ENCODE measurements around the gene FKBP1A. TPM values are rescaled to one million over a fixed set of nuclear protein-coding genes. Genes with fewer than 3 reads are reported as not detected.

Gene FKBP1A
- total RNA-seq, 1 donor from 2014 or later = 952 TPM

- Mint-ChIP-seq H3K36me3 (ENCODE audit: low read depth, unreplicated experiment) (peaks cover 55% of the 10 kb centered on the region), H3K4me1 (ENCODE audit: unreplicated experiment) (peaks cover 78% of the 10 kb centered on the region), H3K4me3 (ENCODE audit: unreplicated experiment) (no peak overlapping the region), H3K9me3 (ENCODE audit: unreplicated experiment) (no peaks in the 10 kb centered on the region), H3K27me3 (ENCODE audit: unreplicated experiment) (peaks cover 7% of the 10 kb centered on the region), H3K27ac (ENCODE audit: unreplicated experiment) (peak overlapping the region; percentile 98)
- TF ChIP-seq, protein P1, sequence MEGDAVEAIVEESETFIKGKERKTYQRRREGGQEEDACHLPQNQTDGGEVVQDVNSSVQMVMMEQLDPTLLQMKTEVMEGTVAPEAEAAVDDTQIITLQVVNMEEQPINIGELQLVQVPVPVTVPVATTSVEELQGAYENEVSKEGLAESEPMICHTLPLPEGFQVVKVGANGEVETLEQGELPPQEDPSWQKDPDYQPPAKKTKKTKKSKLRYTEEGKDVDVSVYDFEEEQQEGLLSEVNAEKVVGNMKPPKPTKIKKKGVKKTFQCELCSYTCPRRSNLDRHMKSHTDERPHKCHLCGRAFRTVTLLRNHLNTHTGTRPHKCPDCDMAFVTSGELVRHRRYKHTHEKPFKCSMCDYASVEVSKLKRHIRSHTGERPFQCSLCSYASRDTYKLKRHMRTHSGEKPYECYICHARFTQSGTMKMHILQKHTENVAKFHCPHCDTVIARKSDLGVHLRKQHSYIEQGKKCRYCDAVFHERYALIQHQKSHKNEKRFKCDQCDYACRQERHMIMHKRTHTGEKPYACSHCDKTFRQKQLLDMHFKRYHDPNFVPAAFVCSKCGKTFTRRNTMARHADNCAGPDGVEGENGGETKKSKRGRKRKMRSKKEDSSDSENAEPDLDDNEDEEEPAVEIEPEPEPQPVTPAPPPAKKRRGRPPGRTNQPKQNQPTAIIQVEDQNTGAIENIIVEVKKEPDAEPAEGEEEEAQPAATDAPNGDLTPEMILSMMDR (IDR thresholded peaks at IDR 0.05; ENCODE audit: unreplicated experiment) = no peak
- no peak for DNase-seq (ENCODE audit: low spot score)
Observed at GRCh38 chr20:1373036-1373435, 19.8 kb downstream of the FKBP1A start.

DNA sequence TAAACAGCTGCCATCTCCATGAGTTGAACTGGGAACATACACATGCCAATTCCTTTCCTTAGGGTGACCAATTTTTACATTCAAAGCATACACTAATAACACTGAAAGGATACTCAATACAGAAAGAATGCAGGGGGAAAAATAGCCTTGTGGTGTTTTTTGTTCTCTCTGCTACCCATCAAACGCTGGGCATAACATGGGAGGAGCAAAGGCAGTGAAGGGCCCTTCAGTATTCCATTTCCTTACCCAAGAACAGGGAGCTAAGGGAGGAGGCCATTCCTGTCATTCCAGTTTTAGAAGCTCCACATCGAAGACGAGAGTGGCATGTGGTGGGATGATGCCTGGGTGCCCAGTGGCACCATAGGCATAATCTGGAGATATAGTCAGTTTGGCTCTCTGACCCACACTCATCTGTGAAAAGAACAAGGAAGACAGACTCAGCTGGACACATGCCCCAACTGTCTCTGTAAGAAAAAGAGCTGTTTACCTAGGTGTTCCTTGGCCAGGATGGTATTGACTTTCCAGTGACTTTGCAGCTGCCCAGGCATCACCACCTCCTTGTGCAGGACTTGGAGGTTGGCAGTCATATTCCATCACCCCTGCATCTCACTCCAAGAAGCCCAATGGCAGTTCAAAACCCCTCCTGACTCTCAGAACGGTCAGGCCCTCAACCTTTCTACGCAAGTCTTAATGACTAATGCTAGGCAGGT is 20.9 kb downstream of the FKBP1A start:
- TF ChIP-seq, protein P1 (IDR thresholded peaks at IDR 0.05; ENCODE audit: unreplicated experiment) = no peak
- H3K27me3 Mint-ChIP-seq (ENCODE audit: unreplicated experiment) = peaks cover 5% of the 10 kb centered on the region
- H3K9me3 Mint-ChIP-seq (ENCODE audit: unreplicated experiment) = no peaks in the 10 kb centered on the region
- DNase-seq (ENCODE audit: low spot score) = no peak
- H3K36me3 Mint-ChIP-seq (ENCODE audit: low read depth, unreplicated experiment) = peaks cover 64% of the 10 kb centered on the region
- H3K4me1 Mint-ChIP-seq (ENCODE audit: unreplicated experiment) = peaks cover 70% of the 10 kb centered on the region
- peak overlapping the region; percentile 51 for H3K4me3 Mint-ChIP-seq (ENCODE audit: unreplicated experiment)
- peak overlapping the region; percentile 44 for H3K27ac Mint-ChIP-seq (ENCODE audit: unreplicated experiment)

GRCh38 chr20:1371202-1371782 is 21.6 kb downstream of the FKBP1A start:
- Mint-ChIP-seq H3K9me3 (ENCODE audit: unreplicated experiment) (no peaks in the 10 kb centered on the region), H3K36me3 (ENCODE audit: low read depth, unreplicated experiment) (peaks cover 69% of the 10 kb centered on the region), H3K4me1 (ENCODE audit: unreplicated experiment) (peaks cover 64% of the 10 kb centered on the region), H3K27me3 (ENCODE audit: unreplicated experiment) (peaks cover 5% of the 10 kb centered on the region), H3K27ac (ENCODE audit: unreplicated experiment) (peak overlapping the region; percentile 75), H3K4me3 (ENCODE audit: unreplicated experiment) (peak overlapping the region; percentile 67)
- no peak for DNase-seq (ENCODE audit: low spot score)
- TF ChIP-seq, protein P1 (IDR thresholded peaks at IDR 0.05; ENCODE audit: unreplicated experiment) = no peak

DNA sequence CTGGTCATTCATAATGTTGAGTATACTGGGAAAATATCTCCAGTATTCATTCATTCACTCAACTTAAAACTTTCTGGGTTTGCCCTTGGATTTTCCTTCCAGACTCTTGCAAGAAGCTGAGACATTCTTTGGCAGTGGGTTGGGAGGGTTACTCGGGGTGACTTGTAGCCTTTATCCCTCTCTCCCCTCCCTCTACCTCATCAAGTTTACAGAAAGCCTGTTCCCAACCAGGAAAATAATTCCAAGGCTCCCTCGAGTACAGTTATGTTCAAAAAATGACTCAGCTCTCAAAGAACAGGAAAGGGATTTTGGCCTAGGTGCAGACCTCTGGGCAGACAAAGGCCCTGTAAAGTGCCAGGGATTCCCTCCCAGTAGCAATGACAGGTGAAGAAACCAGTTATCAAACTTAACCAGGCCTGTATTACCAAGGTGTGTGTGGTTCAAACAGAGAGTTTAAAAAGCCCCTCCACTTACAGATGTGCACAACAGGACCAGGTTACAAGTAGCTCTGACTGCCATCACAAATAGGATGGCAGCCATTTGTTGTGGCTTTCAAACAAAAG is 22.2 kb downstream of the FKBP1A start:
- Mint-ChIP-seq H3K27me3 (ENCODE audit: unreplicated experiment) (peaks cover 2% of the 10 kb centered on the region), H3K9me3 (ENCODE audit: unreplicated experiment) (no peaks in the 10 kb centered on the region)
- TF ChIP-seq, protein P1 (IDR thresholded peaks at IDR 0.05; ENCODE audit: unreplicated experiment) = no peak

DNA sequence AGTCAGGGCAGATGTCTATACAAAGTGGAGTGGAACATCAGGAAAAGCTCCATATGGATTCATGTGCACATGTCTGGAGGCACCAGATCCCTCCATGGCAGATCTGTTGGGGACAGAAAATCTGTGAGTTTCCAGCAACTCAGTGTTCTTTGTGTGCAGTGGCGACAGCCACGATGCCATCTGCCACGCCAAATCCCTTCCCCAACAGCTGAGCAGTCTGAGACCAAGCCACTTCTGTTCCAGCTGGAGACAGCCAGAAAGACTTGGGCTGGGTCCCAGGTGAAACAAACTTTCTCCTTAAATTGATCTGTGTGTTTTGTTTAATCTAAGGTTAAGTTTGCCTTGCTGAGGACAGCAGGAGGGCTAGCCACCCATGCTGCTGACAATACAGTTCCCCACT is 22.9 kb downstream of the FKBP1A start:
- Mint-ChIP-seq H3K27ac (ENCODE audit: unreplicated experiment) (peak overlapping the region; percentile 50), H3K9me3 (ENCODE audit: unreplicated experiment) (no peaks in the 10 kb centered on the region), H3K4me3 (ENCODE audit: unreplicated experiment) (peak overlapping the region; percentile 21), H3K36me3 (ENCODE audit: low read depth, unreplicated experiment) (peaks cover 62% of the 10 kb centered on the region), H3K27me3 (ENCODE audit: unreplicated experiment) (peaks cover 2% of the 10 kb centered on the region), H3K4me1 (ENCODE audit: unreplicated experiment) (peaks cover 55% of the 10 kb centered on the region)
- TF ChIP-seq, protein P1 (IDR thresholded peaks at IDR 0.05; ENCODE audit: unreplicated experiment) = no peak
- DNase-seq (ENCODE audit: low spot score) = no peak

More for the DNA sequence above, 22.2 kb downstream of the FKBP1A start:
- Mint-ChIP-seq H3K4me3 (ENCODE audit: unreplicated experiment) (no peak overlapping the region), H3K27ac (ENCODE audit: unreplicated experiment) (peak overlapping the region; percentile 36), H3K4me1 (ENCODE audit: unreplicated experiment) (peaks cover 58% of the 10 kb centered on the region), H3K36me3 (ENCODE audit: low read depth, unreplicated experiment) (peaks cover 65% of the 10 kb centered on the region)
- DNase-seq (ENCODE audit: low spot score) = no peak
